Spleen (tissue), 7 donors: ENCODE results near the gene PTPRN2.

Source experiments
- CTCF ChIP-seq, 11 experiments: fragments of 200-600 bp in 7 of 11; fragments of 450-650 bp in 4 of 11; sonication (generic) in 4 of 11; IDR thresholded peaks in 8 of 11; conservative IDR thresholded peaks in 3 of 11; 1 replicate in 7 of 11; 2 replicates in 4 of 11; pipeline versions ENCODE4 v1.4.0 to v1.8.0; 2016 to 2021; ENCODE audit warnings: antibody characterized with exemption in 11 of 11, inconsistent platforms in 4 of 11, mild to moderate bottlenecking in 1 of 11
- POLR2A ChIP-seq, 3 donors: fragments of 450-650 bp; IDR thresholded peaks; one replicate each; pipeline ENCODE4 v1.5.1; 2017; ENCODE audit warnings: antibody characterized with exemption in 3 of 3, mild to moderate bottlenecking in 1 of 3
- POLR2AphosphoS5 ChIP-seq, 3 donors: sonication (generic); formaldehyde crosslinking; IDR thresholded peaks; one replicate each; pipeline ENCODE4 v1.5.1; 2017; ENCODE audit warnings: antibody characterized with exemption in 3 of 3
- donor health status: DM: no; HTN: no; CAD: no; lungs with moderate emphysema.
- donor health status: DM: no; HTN: no; CAD: no.
- donor health status: DM: no; HTN: no; CAD: no.

GRCh38 chr7:157951300-157952049 is 636.1 kb downstream of the PTPRN2 start:
- TF ChIP-seq CTCF (IDR thresholded peaks at IDR 0.05 in 8 of 11, conservative IDR thresholded peaks at IDR 0.05 in 3 of 11) (no peak), POLR2A (IDR thresholded peaks at IDR 0.05) (no peak), POLR2AphosphoS5 (IDR thresholded peaks at IDR 0.05) (no peak)
